GM12872 (cell line): Measurements from ENCODE around the gene UBAC2.

Experiments
- TF ChIP-seq, protein P1 (sequence below): IDR thresholded peaks from 3 replicates; pipeline ENCODE4 v1.5.1; 2011; ENCODE audit warnings: low read depth, mild to moderate bottlenecking, low read length, moderate library complexity; ENCODE audit not compliant: insufficient read depth

Gene UBAC2

DNA sequence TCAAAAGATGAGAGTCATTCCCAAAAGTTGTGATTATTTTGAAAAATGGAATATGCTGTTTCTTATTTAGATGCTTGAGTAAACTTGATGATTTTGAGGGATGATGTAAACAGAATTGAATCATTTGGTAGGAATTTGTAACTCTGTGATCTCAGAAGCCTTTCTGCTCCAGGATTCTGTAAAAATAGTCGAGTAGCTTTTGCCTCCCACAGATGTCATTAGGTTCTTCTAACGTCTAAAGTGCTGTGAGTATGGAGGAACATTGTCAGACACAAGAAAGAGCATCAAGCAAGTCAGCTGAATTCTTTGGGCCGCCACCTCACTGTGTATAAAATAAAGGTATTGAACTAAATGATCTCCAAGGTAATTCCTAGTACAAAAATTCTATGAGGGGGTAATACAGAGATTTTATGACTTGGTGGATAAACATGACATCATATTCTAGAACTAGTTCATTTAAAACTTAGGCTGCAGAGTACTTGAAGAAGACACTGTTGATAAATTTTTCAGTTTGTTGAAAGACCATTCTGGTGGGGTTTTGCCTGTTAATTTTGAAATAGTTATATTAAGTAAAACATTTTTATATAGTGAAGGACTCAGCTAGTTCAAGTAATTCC lies 107.9 kb downstream of the UBAC2 start:
- TF ChIP-seq, protein P1, sequence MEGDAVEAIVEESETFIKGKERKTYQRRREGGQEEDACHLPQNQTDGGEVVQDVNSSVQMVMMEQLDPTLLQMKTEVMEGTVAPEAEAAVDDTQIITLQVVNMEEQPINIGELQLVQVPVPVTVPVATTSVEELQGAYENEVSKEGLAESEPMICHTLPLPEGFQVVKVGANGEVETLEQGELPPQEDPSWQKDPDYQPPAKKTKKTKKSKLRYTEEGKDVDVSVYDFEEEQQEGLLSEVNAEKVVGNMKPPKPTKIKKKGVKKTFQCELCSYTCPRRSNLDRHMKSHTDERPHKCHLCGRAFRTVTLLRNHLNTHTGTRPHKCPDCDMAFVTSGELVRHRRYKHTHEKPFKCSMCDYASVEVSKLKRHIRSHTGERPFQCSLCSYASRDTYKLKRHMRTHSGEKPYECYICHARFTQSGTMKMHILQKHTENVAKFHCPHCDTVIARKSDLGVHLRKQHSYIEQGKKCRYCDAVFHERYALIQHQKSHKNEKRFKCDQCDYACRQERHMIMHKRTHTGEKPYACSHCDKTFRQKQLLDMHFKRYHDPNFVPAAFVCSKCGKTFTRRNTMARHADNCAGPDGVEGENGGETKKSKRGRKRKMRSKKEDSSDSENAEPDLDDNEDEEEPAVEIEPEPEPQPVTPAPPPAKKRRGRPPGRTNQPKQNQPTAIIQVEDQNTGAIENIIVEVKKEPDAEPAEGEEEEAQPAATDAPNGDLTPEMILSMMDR = no peak

DNA sequence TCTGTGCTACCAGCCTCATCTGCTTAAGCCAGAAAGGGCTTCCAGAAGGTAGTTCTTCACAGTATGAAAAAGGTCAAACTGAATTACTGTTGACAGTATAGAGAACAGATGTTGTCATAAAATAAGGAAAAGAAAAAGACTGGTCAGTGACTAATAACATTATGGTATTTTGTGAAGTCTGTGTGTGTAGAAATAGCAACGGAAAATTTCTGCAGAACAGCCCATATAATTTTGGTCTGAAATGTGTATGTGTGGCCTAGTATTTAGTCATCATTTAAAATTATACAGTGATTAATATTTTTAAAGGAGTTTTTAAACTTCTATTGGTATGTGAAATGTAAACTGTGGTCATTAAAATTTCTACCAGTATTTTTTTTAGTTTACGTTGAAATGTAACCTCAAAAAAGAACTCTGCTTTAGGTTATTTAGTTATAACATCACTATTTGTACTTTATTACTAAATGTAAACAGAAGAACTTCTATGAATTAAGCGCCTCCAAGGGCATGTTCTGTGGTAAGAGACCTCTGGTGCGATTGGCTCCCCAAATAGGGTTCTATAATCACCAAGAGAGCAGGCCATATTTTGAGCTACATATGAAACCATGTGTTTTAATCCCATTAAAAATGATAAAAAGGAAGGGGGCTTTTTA lies 109.9 kb downstream of the UBAC2 start:
- TF ChIP-seq, protein P1 = no peak

DNA sequence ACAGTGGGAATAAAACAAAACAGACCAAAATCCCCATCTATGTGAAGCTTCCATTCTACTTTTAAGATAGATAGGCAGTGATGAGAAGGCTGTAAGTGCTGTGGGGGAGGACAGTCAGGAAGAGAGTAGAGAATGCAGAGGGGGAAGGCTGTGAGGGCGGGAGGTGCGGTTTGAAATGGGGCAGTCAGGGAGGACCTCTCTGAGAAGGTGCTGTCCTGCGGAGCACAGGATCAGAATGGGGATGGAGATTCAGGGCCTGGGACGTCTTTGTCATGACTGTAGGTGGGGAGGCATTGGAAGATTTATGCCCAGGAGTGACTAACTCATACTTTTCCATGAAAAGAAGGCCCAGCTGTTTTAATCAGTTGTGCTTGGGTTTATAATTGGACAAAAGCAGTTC lies 110.5 kb downstream of the UBAC2 start:
- TF ChIP-seq, protein P1 = no peak

DNA sequence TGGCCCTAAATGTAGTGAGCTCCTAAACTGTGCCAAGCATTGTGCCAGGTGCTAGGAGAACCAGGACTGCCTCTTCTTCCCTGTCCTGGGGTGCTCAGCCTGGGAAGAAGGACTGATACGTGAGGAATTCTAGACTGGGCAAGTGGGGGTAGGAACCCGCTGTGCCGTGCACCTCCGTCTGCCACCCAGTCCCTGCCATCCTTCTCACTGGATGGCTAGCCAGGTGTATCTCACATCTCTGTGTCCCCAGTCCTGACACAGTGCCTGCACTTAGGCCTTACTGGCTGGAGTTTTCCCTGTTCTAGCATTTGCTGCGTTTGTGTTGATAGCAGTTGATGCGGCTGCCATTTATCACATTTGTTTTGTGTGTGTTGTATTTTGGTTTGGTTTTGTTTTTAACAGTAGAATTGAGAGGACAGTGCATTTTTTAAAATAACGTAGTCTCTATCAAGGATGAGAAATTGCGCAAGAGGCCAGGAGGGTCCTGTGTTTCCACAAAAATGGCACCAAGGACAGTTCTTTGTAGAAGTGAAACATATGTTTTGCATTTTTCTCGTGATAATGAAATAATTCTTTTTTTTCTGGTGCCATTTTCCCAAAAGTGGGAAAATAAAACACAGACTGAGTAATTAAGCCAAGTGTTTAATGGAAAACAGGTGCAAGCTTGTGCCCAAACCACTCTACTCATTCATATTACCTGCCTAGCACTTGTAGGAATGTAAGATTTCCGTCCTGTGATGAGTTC lies 111.3 kb downstream of the UBAC2 start:
- TF ChIP-seq, protein P1 = no peak

DNA sequence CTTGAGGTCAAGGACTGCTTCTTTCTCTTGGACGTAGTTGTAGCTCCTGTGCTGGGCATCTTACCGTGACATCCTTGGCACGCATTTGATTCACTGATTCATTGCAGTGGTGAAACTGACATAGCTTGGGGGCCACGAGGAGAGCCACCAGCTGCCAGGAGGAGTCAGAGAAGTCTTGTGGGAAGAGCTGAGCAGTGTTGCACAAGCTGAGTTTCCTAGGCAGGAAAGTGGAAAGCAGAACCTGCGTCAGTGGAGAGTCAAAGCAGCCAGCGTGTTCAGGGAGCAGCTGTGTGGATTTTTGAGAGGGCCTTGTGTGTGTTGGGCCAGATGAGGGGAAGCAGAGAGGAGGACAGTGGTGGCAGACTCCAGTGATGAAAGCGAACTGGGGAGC lies 111.8 kb downstream of the UBAC2 start:
- TF ChIP-seq, protein P1 = no peak

DNA sequence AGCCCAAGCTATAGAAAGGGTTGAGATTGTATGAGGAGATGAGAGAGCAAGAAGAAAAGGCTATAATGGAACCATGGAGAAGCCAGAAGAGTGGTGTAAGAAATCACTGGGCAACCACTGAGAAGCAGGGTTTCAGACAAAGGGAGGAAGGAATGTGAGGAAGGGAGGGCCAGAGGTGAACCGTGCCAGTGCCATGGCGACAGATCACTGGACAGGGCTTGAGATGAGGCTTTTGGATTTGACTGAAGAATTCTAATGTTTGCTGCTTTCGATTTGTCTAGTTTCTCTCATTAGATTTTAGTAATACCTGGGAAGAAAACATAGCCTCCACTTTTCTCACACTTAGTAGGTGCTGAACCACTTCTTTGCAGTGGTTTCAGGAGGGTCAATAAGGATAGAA lies 112.8 kb downstream of the UBAC2 start:
- TF ChIP-seq, protein P1 = no peak

DNA sequence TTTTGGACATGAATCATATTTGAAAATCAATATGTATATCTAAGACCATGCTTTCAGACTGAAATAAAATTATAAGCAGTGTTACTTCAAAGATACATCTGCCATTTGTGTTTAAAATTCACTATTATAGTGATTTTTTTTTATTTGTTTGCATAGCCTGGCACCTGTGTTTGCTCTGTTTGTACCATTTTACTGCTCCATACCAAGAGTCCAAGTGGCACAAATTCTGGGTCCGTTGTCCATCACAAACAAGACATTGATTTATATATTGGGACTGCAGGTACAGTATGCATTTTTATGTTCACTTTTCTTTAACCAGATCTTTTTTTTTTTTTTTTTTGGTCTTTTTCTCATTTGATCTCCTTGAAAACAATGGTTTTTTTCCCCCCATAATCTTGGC lies 113.3 kb downstream of the UBAC2 start:
- TF ChIP-seq, protein P1 = no peak
